GM23338 (cell line): Measurements from ENCODE around the gene NUDT15. TPM values are rescaled to one million over a fixed set of nuclear protein-coding genes. Genes with fewer than 3 reads are reported as not detected.

Experiments used
- ATAC-seq: fragments of 200-7000 bp; cut with Tn5 transposase; 3 replicates; pipeline ENCODE4 v1.9.1; 2020
- DNase-seq: peaks from one replicate; pipeline ENCODE4 v3.0.0-alpha.2; 2015; ENCODE audit warnings: low spot score
- H2AFZ ChIP-seq: fragments of 200-600 bp; sonication (generic); 2 replicates; pipeline ENCODE4 v1.8.0; 2016; ENCODE audit warnings: antibody characterized with exemption, mild to moderate bottlenecking, moderate library complexity
- H3F3A ChIP-seq: fragments of 200-600 bp; sonication (generic); replicated peaks from 2 replicates; pipeline ENCODE4 v1.8.0; 2017; ENCODE audit warnings: antibody characterized with exemption, mixed run types, low read depth
- H3K27ac ChIP-seq: fragments of 200-600 bp; sonication (generic); 2 replicates; pipeline ENCODE4 v1.6.1; 2016; ENCODE audit warnings: low read depth
- H3K27me3 ChIP-seq: fragments of 200-600 bp; sonication (generic); 2 replicates; pipeline ENCODE4 v1.8.0; 2016; ENCODE audit warnings: mild to moderate bottlenecking, mixed run types, moderate library complexity; ENCODE audit not compliant: insufficient read depth
- H3K36me3 ChIP-seq: fragments of 200-600 bp; sonication (generic); 2 replicates; pipeline ENCODE4 v1.8.0; 2016; ENCODE audit warnings: mild to moderate bottlenecking; ENCODE audit not compliant: insufficient read depth
- H3K4me1 ChIP-seq: fragments of 200-600 bp; sonication (generic); 2 replicates; pipeline ENCODE4 v1.8.0; 2016; ENCODE audit warnings: mild to moderate bottlenecking, moderate library complexity; ENCODE audit not compliant: insufficient read depth
- H3K4me2 ChIP-seq: fragments of 200-600 bp; sonication (generic); 2 replicates; pipeline ENCODE4 v1.7.1; 2017; ENCODE audit warnings: mixed run types
- H3K4me3 ChIP-seq: fragments of 200-600 bp; sonication (generic); 2 replicates; pipeline ENCODE4 v1.6.1; 2016; ENCODE audit warnings: mixed run types
- H3K79me2 ChIP-seq: fragments of 200-600 bp; sonication (generic); replicated peaks from 2 replicates; pipeline ENCODE4 v1.8.0; 2017; ENCODE audit warnings: mild to moderate bottlenecking; ENCODE audit not compliant: insufficient read depth
- H3K9me2 ChIP-seq: fragments of 200-600 bp; sonication (generic); 2 replicates; pipeline ENCODE4 v1.8.0; 2017; ENCODE audit not compliant: insufficient read depth
- H4K20me1 ChIP-seq: fragments of 200-600 bp; sonication (generic); replicated peaks from 2 replicates; pipeline ENCODE4 v1.8.0; 2017; ENCODE audit warnings: mild to moderate bottlenecking; ENCODE audit not compliant: insufficient read depth
- H3K27ac Mint-ChIP-seq: 2 replicates; pipeline ENCODE4 v1.8.0; 2020; ENCODE audit warnings: inconsistent platforms, mild to moderate bottlenecking, moderate library complexity, mixed read lengths
- H3K27me3 Mint-ChIP-seq: 3 replicates; pipeline ENCODE4 v1.8.0; 2022; ENCODE audit warnings: low read depth, mild to moderate bottlenecking, moderate library complexity, mixed read lengths, inconsistent platforms; ENCODE audit not compliant: insufficient read depth, poor library complexity
- H3K36me3 Mint-ChIP-seq: 3 replicates; pipeline ENCODE4 v1.8.0; 2021; ENCODE audit warnings: low read depth, mild to moderate bottlenecking, inconsistent platforms, moderate library complexity, mixed read lengths
- H3K4me1 Mint-ChIP-seq: 3 replicates; pipeline ENCODE4 v1.8.0; 2020; ENCODE audit warnings: mild to moderate bottlenecking, inconsistent platforms, mixed read lengths
- H3K4me3 Mint-ChIP-seq: 3 replicates; pipeline ENCODE4 v1.8.0; 2021; ENCODE audit warnings: moderate library complexity, mild to moderate bottlenecking, inconsistent platforms, mixed read lengths
- H3K9me3 Mint-ChIP-seq: 3 replicates; pipeline ENCODE4 v1.8.0; 2020; ENCODE audit warnings: moderate library complexity, mild to moderate bottlenecking, inconsistent platforms, mixed read lengths
- CREB1 ChIP-seq: fragments of 250-450 bp; sonication (Bioruptor Pico); IDR thresholded peaks from 2 replicates; pipeline ENCODE4 v1.5.0; 2020; ENCODE audit warnings: low read depth, mild to moderate bottlenecking, moderate library complexity
- EZH2 ChIP-seq: fragments of 200-600 bp; sonication (generic); IDR thresholded peaks from one replicate; pipeline ENCODE4 v1.8.0; 2017; ENCODE audit warnings: antibody characterized with exemption, mild to moderate bottlenecking, low read depth; ENCODE audit not compliant: unreplicated experiment
- EZH2phosphoT487 ChIP-seq: fragments of 200-600 bp; sonication (generic); IDR thresholded peaks from one replicate; pipeline ENCODE4 v1.8.1; 2018; ENCODE audit warnings: antibody characterized with exemption; ENCODE audit not compliant: unreplicated experiment
- JUNB ChIP-seq: IDR thresholded peaks from one replicate; pipeline ENCODE4 v1.6.1; 2016; ENCODE audit warnings: antibody characterized with exemption; ENCODE audit not compliant: unreplicated experiment
- NANOG ChIP-seq: IDR thresholded peaks from 2 replicates; pipeline ENCODE4 v1.6.1; 2016; ENCODE audit warnings: antibody characterized with exemption, borderline replicate concordance
- POLR2AphosphoS5 ChIP-seq: IDR thresholded peaks from 2 replicates; pipeline ENCODE4 v1.6.1; 2016; ENCODE audit warnings: antibody characterized with exemption, low read depth
- STAT1 ChIP-seq: IDR thresholded peaks from one replicate; pipeline ENCODE4 v1.6.1; 2016; ENCODE audit warnings: antibody characterized with exemption; ENCODE audit not compliant: unreplicated experiment
- ZNF114 ChIP-seq: fragments of 250-450 bp; sonication (Bioruptor Pico); IDR thresholded peaks from 2 replicates; pipeline ENCODE4 v1.5.0; 2020; ENCODE audit warnings: mild to moderate bottlenecking, moderate library complexity
- ZNF331 ChIP-seq: fragments of 250-450 bp; sonication (Bioruptor Pico); IDR thresholded peaks from 2 replicates; pipeline ENCODE4 v1.5.0; 2020; ENCODE audit warnings: low read depth, mild to moderate bottlenecking, moderate library complexity
- polyA plus RNA-seq: library from polyadenylated mRNA; unstranded; fragments of >200 nt; fragmentation: Nextera tagmentation; extraction: Ambion mirVana; gene quantifications from 2 replicates; pipeline ENCODE4 v1.2.1, GENCODE V29; 2016
- total RNA-seq: library from RNA; depleted of rRNA; stranded (reverse); fragments of >200 nt; shearing (Covaris generic); gene quantifications from 2 replicates; pipeline ENCODE4 v1.2.3, GENCODE V29; 2014
- TF ChIP-seq, protein P1 (sequence below), 2 experiments: fragments of 200-600 bp in 1 of 2; sonication (generic) in 1 of 2; conservative IDR thresholded peaks; 2 replicates each; pipeline versions ENCODE4 v1.5.1 to v1.6.1; 2016 to 2017; ENCODE audit warnings: antibody characterized with exemption in 2 of 2, low read depth in 2 of 2, mild to moderate bottlenecking in 2 of 2, moderate library complexity in 1 of 2
- TF ChIP-seq, protein P2 (sequence below): IDR thresholded peaks from 2 replicates; pipeline ENCODE4 v1.6.1; 2016; ENCODE audit warnings: antibody characterized with exemption
- TF ChIP-seq, protein P3 (sequence below): IDR thresholded peaks from one replicate; pipeline ENCODE4 v1.6.1; 2018; ENCODE audit warnings: antibody characterized with exemption; ENCODE audit not compliant: unreplicated experiment

The NUDT15 gene
- total and polyA plus RNA-seq, 2 experiments from 2014 or later, result 59.3 TPM

DNA sequence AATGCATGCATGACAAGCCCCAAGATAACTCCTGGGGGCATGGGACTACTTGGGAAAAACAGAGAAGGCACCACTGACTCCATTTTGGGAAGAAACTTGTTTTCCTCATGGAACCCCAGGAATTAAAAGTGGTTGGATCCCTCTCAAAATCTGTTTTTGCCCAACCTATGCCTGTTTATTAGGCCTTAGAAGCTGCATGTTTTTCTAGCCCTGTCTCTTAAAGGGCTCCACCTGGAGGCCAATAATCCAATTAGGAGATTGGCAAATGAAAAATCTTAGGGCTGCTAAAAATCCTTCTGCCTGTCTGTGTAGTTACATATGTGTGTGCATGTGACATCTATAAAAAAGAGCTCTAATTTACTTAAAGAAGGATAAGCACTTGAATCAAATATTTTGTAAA, 30.5 kb downstream of the NUDT15 start:
- peaks cover 77% of the 10 kb centered on the region for H3K9me3 Mint-ChIP-seq
- Histone ChIP-seq H3K27me3 (no peaks in the 10 kb centered on the region), H3K79me2 (no peaks in the 10 kb centered on the region), H4K20me1 (no peaks in the 10 kb centered on the region), H3K4me2 (no peak overlapping the region), H3K27ac (no peak overlapping the region), H2AFZ (no peak overlapping the region), H3F3A (no peaks in the 10 kb centered on the region), H3K9me2 (no peaks in the 10 kb centered on the region; the same call in 1 of the 2 replicates), H3K4me3 (no peak overlapping the region), H3K4me1 (no peaks in the 10 kb centered on the region), H3K36me3 (peaks cover 71% of the 10 kb centered on the region)
- no peak overlapping the region for H3K27ac Mint-ChIP-seq
- no peak overlapping the region for H3K4me3 Mint-ChIP-seq
- H3K27me3 Mint-ChIP-seq, result no peaks in the 10 kb centered on the region
- TF ChIP-seq STAT1, result no peak
- TF ChIP-seq EZH2phosphoT487, result no peak
- TF ChIP-seq POLR2AphosphoS5, result no peak
- no peak for TF ChIP-seq NANOG
- TF ChIP-seq CREB1, result no peak
- TF ChIP-seq ZNF331 (CRISPR knock-in tag), result no peak
- TF ChIP-seq EZH2, result no peak
- TF ChIP-seq, protein P1, sequence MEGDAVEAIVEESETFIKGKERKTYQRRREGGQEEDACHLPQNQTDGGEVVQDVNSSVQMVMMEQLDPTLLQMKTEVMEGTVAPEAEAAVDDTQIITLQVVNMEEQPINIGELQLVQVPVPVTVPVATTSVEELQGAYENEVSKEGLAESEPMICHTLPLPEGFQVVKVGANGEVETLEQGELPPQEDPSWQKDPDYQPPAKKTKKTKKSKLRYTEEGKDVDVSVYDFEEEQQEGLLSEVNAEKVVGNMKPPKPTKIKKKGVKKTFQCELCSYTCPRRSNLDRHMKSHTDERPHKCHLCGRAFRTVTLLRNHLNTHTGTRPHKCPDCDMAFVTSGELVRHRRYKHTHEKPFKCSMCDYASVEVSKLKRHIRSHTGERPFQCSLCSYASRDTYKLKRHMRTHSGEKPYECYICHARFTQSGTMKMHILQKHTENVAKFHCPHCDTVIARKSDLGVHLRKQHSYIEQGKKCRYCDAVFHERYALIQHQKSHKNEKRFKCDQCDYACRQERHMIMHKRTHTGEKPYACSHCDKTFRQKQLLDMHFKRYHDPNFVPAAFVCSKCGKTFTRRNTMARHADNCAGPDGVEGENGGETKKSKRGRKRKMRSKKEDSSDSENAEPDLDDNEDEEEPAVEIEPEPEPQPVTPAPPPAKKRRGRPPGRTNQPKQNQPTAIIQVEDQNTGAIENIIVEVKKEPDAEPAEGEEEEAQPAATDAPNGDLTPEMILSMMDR (conservative IDR thresholded peaks at IDR 0.05; ENCODE audit: low read depth in 2 of 2), result no peak; a peak in 1 of 4 replicates
- TF ChIP-seq, protein P2, sequence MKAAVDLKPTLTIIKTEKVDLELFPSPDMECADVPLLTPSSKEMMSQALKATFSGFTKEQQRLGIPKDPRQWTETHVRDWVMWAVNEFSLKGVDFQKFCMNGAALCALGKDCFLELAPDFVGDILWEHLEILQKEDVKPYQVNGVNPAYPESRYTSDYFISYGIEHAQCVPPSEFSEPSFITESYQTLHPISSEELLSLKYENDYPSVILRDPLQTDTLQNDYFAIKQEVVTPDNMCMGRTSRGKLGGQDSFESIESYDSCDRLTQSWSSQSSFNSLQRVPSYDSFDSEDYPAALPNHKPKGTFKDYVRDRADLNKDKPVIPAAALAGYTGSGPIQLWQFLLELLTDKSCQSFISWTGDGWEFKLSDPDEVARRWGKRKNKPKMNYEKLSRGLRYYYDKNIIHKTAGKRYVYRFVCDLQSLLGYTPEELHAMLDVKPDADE, result no peak
- TF ChIP-seq, protein P3, sequence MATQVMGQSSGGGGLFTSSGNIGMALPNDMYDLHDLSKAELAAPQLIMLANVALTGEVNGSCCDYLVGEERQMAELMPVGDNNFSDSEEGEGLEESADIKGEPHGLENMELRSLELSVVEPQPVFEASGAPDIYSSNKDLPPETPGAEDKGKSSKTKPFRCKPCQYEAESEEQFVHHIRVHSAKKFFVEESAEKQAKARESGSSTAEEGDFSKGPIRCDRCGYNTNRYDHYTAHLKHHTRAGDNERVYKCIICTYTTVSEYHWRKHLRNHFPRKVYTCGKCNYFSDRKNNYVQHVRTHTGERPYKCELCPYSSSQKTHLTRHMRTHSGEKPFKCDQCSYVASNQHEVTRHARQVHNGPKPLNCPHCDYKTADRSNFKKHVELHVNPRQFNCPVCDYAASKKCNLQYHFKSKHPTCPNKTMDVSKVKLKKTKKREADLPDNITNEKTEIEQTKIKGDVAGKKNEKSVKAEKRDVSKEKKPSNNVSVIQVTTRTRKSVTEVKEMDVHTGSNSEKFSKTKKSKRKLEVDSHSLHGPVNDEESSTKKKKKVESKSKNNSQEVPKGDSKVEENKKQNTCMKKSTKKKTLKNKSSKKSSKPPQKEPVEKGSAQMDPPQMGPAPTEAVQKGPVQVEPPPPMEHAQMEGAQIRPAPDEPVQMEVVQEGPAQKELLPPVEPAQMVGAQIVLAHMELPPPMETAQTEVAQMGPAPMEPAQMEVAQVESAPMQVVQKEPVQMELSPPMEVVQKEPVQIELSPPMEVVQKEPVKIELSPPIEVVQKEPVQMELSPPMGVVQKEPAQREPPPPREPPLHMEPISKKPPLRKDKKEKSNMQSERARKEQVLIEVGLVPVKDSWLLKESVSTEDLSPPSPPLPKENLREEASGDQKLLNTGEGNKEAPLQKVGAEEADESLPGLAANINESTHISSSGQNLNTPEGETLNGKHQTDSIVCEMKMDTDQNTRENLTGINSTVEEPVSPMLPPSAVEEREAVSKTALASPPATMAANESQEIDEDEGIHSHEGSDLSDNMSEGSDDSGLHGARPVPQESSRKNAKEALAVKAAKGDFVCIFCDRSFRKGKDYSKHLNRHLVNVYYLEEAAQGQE, result no peak
- no peak for TF ChIP-seq JUNB
- TF ChIP-seq ZNF114 (CRISPR knock-in tag), result no peak
- ATAC-seq (no peak), DNase-seq (no peak)
- H3K36me3 Mint-ChIP-seq, result peaks cover 100% of the 10 kb centered on the region
- H3K4me1 Mint-ChIP-seq, result no peaks in the 10 kb centered on the region
